Measurements from ENCODE around the gene PLA2G5.

The PLA2G5 gene

GRCh38 chr1:20086800-20087199, 16.8 kb downstream of the PLA2G5 start:
- no peaks in the 10 kb centered on the region for H3K9me3 ChIP-seq (ENCODE audit: control insufficient read depth, low read length)
- no peaks in the 10 kb centered on the region for H3K4me1 ChIP-seq (ENCODE audit: control insufficient read depth, insufficient read depth, low read length, poor library complexity, severe bottlenecking)
- no peaks in the 10 kb centered on the region for H3K36me3 ChIP-seq (ENCODE audit: control insufficient read depth, insufficient read depth, low read length)
- H3K27me3 ChIP-seq (replicated peaks; ENCODE audit: control insufficient read depth, insufficient read depth, low read length, poor library complexity, severe bottlenecking) = no peaks in the 10 kb centered on the region
- no peak overlapping the region for H3K4me3 ChIP-seq (ENCODE audit: insufficient read depth, low read depth, low read length, poor library complexity, severe bottlenecking)
- DNase-seq = no peak
- no peak overlapping the region for H3K27ac ChIP-seq (ENCODE audit: insufficient read depth, low read length, poor library complexity, severe bottlenecking)

- Histone ChIP-seq H3K4me1 (ENCODE audit: control insufficient read depth, insufficient read depth, low read length, poor library complexity, severe bottlenecking) (no peaks in the 10 kb centered on the region), H3K36me3 (ENCODE audit: control insufficient read depth, insufficient read depth, low read length) (no peaks in the 10 kb centered on the region), H3K27ac (ENCODE audit: insufficient read depth, low read length, poor library complexity, severe bottlenecking) (no peak overlapping the region), H3K4me3 (ENCODE audit: insufficient read depth, low read depth, low read length, poor library complexity, severe bottlenecking) (no peak overlapping the region), H3K9me3 (ENCODE audit: control insufficient read depth, low read length) (no peaks in the 10 kb centered on the region), H3K27me3 (replicated peaks; ENCODE audit: control insufficient read depth, insufficient read depth, low read length, poor library complexity, severe bottlenecking) (no peaks in the 10 kb centered on the region)
- DNase-seq = no peak
Measured at GRCh38 chr1:20087668-20088067, 17.7 kb downstream of the PLA2G5 start.

GRCh38 chr1:20089328-20090077, 19.5 kb downstream of the PLA2G5 start:
- H3K27ac ChIP-seq (ENCODE audit: insufficient read depth, low read length, poor library complexity, severe bottlenecking) = no peak overlapping the region
- H3K4me1 ChIP-seq (ENCODE audit: control insufficient read depth, insufficient read depth, low read length, poor library complexity, severe bottlenecking) = no peaks in the 10 kb centered on the region
- no peaks in the 10 kb centered on the region for H3K27me3 ChIP-seq (replicated peaks; ENCODE audit: control insufficient read depth, insufficient read depth, low read length, poor library complexity, severe bottlenecking)
- no peak overlapping the region for H3K4me3 ChIP-seq (ENCODE audit: insufficient read depth, low read depth, low read length, poor library complexity, severe bottlenecking)
- H3K9me3 ChIP-seq (ENCODE audit: control insufficient read depth, low read length) = no peaks in the 10 kb centered on the region
- DNase-seq = no peak
- H3K36me3 ChIP-seq (ENCODE audit: control insufficient read depth, insufficient read depth, low read length) = no peaks in the 10 kb centered on the region

GRCh38 chr1:20090119-20090518, 20.1 kb downstream of the PLA2G5 start:
- no peaks in the 10 kb centered on the region for H3K9me3 ChIP-seq (ENCODE audit: control insufficient read depth, low read length)
- no peak for DNase-seq
- no peaks in the 10 kb centered on the region for H3K27me3 ChIP-seq (replicated peaks; ENCODE audit: control insufficient read depth, insufficient read depth, low read length, poor library complexity, severe bottlenecking)
- no peak overlapping the region for H3K4me3 ChIP-seq (ENCODE audit: insufficient read depth, low read depth, low read length, poor library complexity, severe bottlenecking)
- H3K4me1 ChIP-seq (ENCODE audit: control insufficient read depth, insufficient read depth, low read length, poor library complexity, severe bottlenecking) = no peaks in the 10 kb centered on the region
- no peak overlapping the region for H3K27ac ChIP-seq (ENCODE audit: insufficient read depth, low read length, poor library complexity, severe bottlenecking)
- no peaks in the 10 kb centered on the region for H3K36me3 ChIP-seq (ENCODE audit: control insufficient read depth, insufficient read depth, low read length)

GRCh38 chr1:20090641-20091040, 20.6 kb downstream of the PLA2G5 start:
- H3K4me1 ChIP-seq (ENCODE audit: control insufficient read depth, insufficient read depth, low read length, poor library complexity, severe bottlenecking) = no peaks in the 10 kb centered on the region
- H3K27me3 ChIP-seq (replicated peaks; ENCODE audit: control insufficient read depth, insufficient read depth, low read length, poor library complexity, severe bottlenecking) = no peaks in the 10 kb centered on the region
- H3K27ac ChIP-seq (ENCODE audit: insufficient read depth, low read length, poor library complexity, severe bottlenecking) = no peak overlapping the region
- H3K36me3 ChIP-seq (ENCODE audit: control insufficient read depth, insufficient read depth, low read length) = no peaks in the 10 kb centered on the region
- H3K4me3 ChIP-seq (ENCODE audit: insufficient read depth, low read depth, low read length, poor library complexity, severe bottlenecking) = no peak overlapping the region
- H3K9me3 ChIP-seq (ENCODE audit: control insufficient read depth, low read length) = no peaks in the 10 kb centered on the region
- DNase-seq = no peak

GRCh38 chr1:20093303-20093702, 23.3 kb downstream of the PLA2G5 start:
- no peak for DNase-seq
- H3K36me3 ChIP-seq (ENCODE audit: control insufficient read depth, insufficient read depth, low read length) = no peaks in the 10 kb centered on the region
- H3K27me3 ChIP-seq (replicated peaks; ENCODE audit: control insufficient read depth, insufficient read depth, low read length, poor library complexity, severe bottlenecking) = no peaks in the 10 kb centered on the region

GRCh38 chr1:20093940-20094391, 24.0 kb downstream of the PLA2G5 start:
- no peak overlapping the region for H3K4me3 ChIP-seq (ENCODE audit: insufficient read depth, low read depth, low read length, poor library complexity, severe bottlenecking)
- H3K27ac ChIP-seq (ENCODE audit: insufficient read depth, low read length, poor library complexity, severe bottlenecking) = no peak overlapping the region
- no peaks in the 10 kb centered on the region for H3K27me3 ChIP-seq (replicated peaks; ENCODE audit: control insufficient read depth, insufficient read depth, low read length, poor library complexity, severe bottlenecking)
- H3K9me3 ChIP-seq (ENCODE audit: control insufficient read depth, low read length) = no peaks in the 10 kb centered on the region
- no peaks in the 10 kb centered on the region for H3K36me3 ChIP-seq (ENCODE audit: control insufficient read depth, insufficient read depth, low read length)
- DNase-seq = no peak
- H3K4me1 ChIP-seq (ENCODE audit: control insufficient read depth, insufficient read depth, low read length, poor library complexity, severe bottlenecking) = no peaks in the 10 kb centered on the region

More at GRCh38 chr1:20093303-20093702, 23.3 kb downstream of the PLA2G5 start:
- Histone ChIP-seq H3K4me1 (ENCODE audit: control insufficient read depth, insufficient read depth, low read length, poor library complexity, severe bottlenecking) (no peaks in the 10 kb centered on the region), H3K4me3 (ENCODE audit: insufficient read depth, low read depth, low read length, poor library complexity, severe bottlenecking) (no peak overlapping the region), H3K9me3 (ENCODE audit: control insufficient read depth, low read length) (no peaks in the 10 kb centered on the region), H3K27ac (ENCODE audit: insufficient read depth, low read length, poor library complexity, severe bottlenecking) (no peak overlapping the region)

- Histone ChIP-seq H3K4me1 (ENCODE audit: control insufficient read depth, insufficient read depth, low read length, poor library complexity, severe bottlenecking) (no peaks in the 10 kb centered on the region), H3K9me3 (ENCODE audit: control insufficient read depth, low read length) (no peaks in the 10 kb centered on the region), H3K4me3 (ENCODE audit: insufficient read depth, low read depth, low read length, poor library complexity, severe bottlenecking) (no peak overlapping the region), H3K27me3 (replicated peaks; ENCODE audit: control insufficient read depth, insufficient read depth, low read length, poor library complexity, severe bottlenecking) (no peaks in the 10 kb centered on the region), H3K27ac (ENCODE audit: insufficient read depth, low read length, poor library complexity, severe bottlenecking) (no peak overlapping the region), H3K36me3 (ENCODE audit: control insufficient read depth, insufficient read depth, low read length) (no peaks in the 10 kb centered on the region)
- no peak for DNase-seq
Measured at GRCh38 chr1:20095564-20096434, 25.8 kb downstream of the PLA2G5 start.

- Histone ChIP-seq H3K4me3 (ENCODE audit: insufficient read depth, low read depth, low read length, poor library complexity, severe bottlenecking) (no peak overlapping the region), H3K4me1 (ENCODE audit: control insufficient read depth, insufficient read depth, low read length, poor library complexity, severe bottlenecking) (no peaks in the 10 kb centered on the region), H3K36me3 (ENCODE audit: control insufficient read depth, insufficient read depth, low read length) (no peaks in the 10 kb centered on the region), H3K9me3 (ENCODE audit: control insufficient read depth, low read length) (no peaks in the 10 kb centered on the region), H3K27ac (ENCODE audit: insufficient read depth, low read length, poor library complexity, severe bottlenecking) (no peak overlapping the region), H3K27me3 (replicated peaks; ENCODE audit: control insufficient read depth, insufficient read depth, low read length, poor library complexity, severe bottlenecking) (no peaks in the 10 kb centered on the region)
- DNase-seq = no peak
Measured at GRCh38 chr1:20096840-20097447, 26.9 kb downstream of the PLA2G5 start.

- no peak for DNase-seq
- H3K4me1 ChIP-seq (ENCODE audit: control insufficient read depth, insufficient read depth, low read length, poor library complexity, severe bottlenecking) = no peaks in the 10 kb centered on the region
- no peaks in the 10 kb centered on the region for H3K9me3 ChIP-seq (ENCODE audit: control insufficient read depth, low read length)
- no peaks in the 10 kb centered on the region for H3K27me3 ChIP-seq (replicated peaks; ENCODE audit: control insufficient read depth, insufficient read depth, low read length, poor library complexity, severe bottlenecking)
- H3K36me3 ChIP-seq (ENCODE audit: control insufficient read depth, insufficient read depth, low read length) = no peaks in the 10 kb centered on the region
- no peak overlapping the region for H3K27ac ChIP-seq (ENCODE audit: insufficient read depth, low read length, poor library complexity, severe bottlenecking)
- H3K4me3 ChIP-seq (ENCODE audit: insufficient read depth, low read depth, low read length, poor library complexity, severe bottlenecking) = no peak overlapping the region
Measured at GRCh38 chr1:20099533-20099932, 29.5 kb downstream of the PLA2G5 start.

Data from effector memory CD4-positive, alpha-beta T cell (primary cell).